HG03565 (cell line): Measurements from ENCODE around the gene SSBP3.

Experiments used
- ATAC-seq: cut with Tn5 transposase; IDR thresholded peaks from one replicate; pipeline ENCODE4 v1.9.1; 2021; ENCODE audit warnings: mild to moderate bottlenecking, moderate library complexity; ENCODE audit not compliant: unreplicated experiment

Gene SSBP3

GRCh38 chr1:54272772-54273091, 133.5 kb downstream of the SSBP3 start:
- no peak for ATAC-seq

- no peak for ATAC-seq
Measured at GRCh38 chr1:54272134-54272533, 134.1 kb downstream of the SSBP3 start.

GRCh38 chr1:54271341-54271740, 134.9 kb downstream of the SSBP3 start:
- ATAC-seq = no peak

GRCh38 chr1:54270543-54270942, 135.7 kb downstream of the SSBP3 start:
- no peak for ATAC-seq

DNA sequence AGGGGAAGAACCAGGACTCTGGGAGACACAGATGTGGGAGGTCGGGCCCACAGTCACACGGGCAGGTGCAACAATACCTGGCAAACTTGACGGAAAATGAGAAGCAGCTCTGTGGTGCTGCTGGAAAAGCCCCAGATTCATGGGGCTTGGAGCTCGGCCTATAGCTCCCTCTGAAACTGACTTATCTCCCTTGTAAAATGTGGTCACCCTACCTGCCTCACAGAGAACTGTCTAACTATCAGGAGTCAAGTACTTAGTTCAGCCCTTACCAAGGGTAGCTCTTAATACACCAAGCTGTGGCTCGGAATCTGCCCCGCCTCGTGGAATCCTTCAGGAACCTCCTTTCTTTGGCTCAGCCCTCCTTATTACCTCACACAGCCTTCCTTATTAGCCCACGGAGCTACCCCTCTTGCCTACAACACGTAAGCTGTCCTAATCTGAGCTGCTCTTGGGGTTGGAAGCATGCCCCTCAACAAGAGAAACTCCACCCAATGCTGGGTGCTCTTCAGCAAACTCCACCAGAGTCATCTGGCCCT, 137.4 kb downstream of the SSBP3 start:
- ATAC-seq = no peak

DNA sequence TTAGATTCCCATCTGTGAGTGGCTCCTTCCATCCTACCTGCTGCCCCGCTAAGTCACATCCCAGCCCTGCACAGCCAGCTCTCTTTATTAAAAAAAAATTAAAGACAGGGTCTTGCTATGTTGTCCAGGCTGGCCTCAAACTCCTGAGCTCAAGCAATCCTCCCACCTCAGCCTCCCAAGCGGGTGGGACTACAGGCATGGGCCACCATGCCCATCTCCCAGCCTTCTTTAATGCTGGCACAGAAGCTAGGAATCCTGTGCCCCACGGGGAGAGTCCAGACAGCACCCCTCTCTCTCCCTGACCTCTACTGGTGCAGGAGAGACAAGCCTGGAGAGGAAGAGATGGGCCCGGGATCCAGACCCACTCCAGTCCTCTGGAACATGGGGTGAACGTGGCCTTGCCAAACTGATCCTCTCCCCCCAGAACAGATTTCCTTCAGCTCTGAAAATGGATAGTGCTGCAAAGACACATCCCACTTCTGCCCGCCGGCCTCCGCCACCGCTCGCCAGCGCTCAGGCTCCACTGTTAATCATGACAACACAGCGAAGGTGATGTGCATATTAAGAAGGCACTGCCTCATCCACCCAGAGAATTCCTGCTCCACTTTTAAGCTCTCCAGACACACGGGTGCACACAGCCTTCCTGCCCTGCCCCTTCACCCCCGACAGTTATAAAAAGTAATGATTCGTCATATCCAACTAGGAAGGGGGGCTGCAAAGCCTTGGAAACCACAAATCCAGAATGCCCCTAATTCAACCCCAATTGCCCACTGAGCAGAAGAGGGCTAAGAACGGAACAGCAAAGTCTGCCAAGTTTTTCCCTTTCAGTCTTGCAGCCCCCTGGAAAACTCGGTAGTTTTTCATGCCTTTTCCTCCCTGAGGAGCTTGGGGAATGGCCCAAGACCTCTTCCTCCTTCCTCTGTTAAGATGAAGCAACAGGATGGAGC, 138.1 kb downstream of the SSBP3 start:
- ATAC-seq = no peak

DNA sequence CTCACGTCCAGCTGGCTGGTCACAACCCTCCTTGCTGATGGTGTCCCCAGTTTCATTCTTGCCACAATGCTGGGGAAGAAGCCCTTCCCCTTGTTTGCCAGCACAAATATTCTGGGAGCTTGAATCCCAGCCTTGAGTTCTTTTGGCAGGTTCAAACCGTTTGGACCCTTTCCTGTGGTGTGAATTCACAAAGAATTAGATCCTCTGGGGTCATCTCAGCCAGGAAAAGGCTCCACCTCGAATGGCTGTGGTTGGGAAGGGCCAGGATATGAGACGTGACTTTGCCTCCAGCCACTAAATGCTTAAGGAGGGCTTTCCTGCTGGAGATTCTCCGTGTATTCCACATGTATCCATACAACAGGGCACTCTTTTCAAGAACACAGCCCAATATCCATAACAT, 139.3 kb downstream of the SSBP3 start:
- ATAC-seq = no peak

DNA sequence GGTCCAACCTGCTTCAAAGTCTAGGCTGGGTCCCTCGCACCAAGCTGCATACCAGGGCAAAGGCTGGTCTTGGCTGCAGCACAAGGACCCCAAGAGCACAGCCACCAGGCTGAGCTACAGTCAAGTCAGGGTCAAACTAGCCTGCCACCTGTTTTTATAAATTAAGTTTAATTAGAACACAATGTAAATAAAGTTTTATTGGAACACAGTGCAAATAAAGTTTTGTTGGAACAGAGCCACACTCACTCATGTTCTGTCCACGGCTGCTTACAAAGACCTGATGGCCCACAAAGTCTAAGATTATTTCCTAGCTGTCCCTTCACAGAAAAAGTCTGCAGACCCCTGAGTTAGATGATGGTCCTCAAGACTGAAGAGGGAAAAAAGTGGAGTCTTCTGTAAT, 140.0 kb downstream of the SSBP3 start:
- no peak for ATAC-seq

DNA sequence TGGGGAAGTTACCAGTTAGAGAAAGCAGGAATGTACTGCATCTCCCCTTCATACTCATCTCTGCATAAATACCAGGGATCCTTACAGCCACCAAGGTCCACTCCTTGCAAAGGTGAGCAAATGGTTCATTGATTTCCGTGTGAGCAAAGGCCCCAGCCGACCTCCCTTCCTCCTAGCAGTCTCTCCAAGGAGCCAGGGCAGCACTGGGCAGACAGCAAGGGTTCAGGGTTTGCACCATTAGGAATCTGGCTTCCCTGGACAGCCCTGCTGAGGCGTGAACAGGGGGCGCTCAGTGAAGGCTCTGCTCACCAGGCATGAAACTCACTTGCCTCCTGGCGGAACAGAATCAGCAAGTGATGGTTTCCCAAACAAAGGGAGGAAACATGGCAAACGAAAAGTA, 140.5 kb downstream of the SSBP3 start:
- ATAC-seq = no peak

DNA sequence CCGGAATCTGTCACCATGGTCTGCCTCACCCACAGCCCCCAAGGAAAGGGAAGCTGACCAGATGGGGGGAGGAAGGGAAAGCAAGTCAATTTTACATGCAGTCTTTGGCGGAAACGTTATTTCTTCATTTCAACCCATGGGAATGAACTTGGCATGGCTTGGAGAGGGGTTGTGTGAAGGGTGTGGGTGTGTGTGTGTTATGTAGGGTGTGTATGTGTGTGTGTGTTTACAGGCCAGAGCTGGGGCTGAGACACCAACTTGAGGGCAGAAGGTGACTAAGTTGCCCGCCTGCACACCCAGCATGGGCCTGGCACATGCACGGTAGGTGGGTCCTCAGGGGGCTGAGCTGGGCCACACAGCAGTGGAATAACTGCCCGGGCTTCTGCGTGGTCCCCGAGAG, 141.1 kb downstream of the SSBP3 start:
- no peak for ATAC-seq

DNA sequence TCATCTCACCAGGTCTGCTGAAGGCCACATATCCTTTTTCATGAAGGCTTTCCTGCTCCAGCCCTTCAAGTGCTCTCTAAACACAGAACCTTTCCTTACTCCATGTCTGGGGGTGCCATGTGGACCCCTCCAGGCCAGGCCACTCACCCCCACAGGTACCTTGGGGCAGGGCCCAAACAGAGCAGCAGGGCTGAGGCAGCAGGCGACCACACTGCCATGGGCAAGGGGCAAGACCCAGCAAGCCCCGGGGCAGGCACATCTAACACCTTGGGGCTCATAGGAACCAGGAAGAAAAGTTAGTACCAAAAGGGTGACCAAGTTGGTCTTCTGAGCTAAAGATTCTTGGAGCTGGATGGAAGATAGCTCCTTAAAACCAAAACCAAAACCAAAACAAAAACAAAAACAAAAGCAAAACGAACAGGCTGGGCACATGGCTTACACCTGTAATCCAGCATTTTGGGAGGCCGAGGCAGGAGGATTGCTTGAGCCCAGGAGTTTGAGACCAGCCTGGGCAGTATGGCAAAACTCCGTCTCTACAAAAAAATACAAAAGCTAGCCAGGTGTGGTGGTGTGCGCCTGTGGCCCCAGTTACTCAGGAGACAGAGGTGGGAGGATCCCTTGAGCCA, 142.5 kb downstream of the SSBP3 start:
- no peak for ATAC-seq

- ATAC-seq = no peak
Measured at GRCh38 chr1:54262244-54262643, 143.9 kb downstream of the SSBP3 start.

GRCh38 chr1:54260810-54261209, 145.4 kb downstream of the SSBP3 start:
- ATAC-seq = no peak

- no peak for ATAC-seq
Measured at GRCh38 chr1:54259546-54260140, 146.6 kb downstream of the SSBP3 start.

- no peak for ATAC-seq
Measured at GRCh38 chr1:54257876-54258275, 148.3 kb downstream of the SSBP3 start.

- ATAC-seq = no peak
Measured at GRCh38 chr1:54257346-54257620, 148.9 kb downstream of the SSBP3 start.

DNA sequence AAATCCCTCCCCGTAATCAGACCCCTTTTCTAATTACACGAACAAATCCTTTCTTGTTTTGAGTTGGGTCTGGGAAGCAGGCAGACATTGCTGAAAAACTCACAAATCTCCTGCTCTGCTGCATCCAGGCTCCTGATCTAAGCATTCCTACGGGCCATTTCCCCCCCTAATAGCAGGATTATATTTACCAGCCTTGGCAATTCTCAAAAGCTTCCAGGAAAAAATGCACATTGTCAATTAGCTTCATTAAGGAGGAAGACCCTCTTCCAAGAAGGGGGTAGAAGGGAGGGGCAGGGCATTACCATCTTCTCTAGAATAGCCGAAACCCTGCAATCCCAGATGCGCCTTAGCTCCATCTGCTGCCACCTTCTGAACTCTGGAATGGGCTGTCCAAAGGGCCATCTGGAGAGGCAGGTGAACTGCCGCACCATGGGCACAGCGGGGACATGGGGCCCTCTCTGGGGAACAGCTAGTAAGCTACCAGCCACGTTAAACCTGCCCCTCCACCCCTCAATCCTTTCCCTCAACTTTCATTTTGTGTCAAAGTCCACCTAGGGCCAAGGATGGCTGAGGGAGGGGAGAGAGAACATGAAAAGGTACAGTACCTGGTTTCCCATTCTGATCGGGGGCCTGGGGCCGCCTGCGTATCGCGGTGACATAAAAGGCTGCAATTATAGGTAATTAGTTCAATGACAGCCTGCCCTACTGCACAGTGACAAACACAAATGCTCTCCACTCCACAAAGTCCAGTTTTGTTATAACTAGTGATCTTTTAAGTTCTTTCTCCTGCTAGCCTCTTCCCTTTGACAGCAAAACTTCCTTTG, 149.5 kb downstream of the SSBP3 start:
- ATAC-seq = no peak

DNA sequence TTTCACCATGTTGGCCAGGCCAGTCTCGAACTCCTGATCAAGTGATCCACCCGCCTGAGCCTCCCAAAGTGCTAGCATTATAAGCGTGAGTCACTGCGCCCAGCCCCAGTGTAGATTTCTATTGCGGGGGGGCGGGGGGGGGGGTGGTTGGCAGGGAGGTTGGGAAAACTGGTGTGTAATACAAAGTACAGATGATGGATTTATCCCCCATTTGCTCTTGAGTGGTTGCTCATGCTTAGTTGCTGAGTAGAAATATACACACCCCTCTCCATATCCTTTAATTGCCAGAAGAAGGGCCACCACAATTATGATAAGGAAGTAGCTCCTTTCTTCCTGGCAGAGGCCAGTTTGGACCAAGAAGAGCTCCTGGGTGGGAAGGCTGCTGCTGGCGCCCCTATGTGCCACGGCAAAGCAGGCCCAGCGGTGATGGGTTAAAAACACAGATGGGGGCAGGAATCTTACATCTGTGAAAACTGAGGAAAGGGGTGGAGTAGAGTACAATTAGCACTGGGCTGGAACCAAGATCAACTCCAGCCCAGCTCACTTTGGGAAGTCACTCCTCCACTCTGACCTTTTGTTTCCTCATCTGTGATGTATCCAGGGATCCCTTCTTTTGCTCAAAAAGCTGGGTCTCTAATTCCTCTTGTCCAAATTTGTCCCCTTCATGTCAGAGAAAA, 151.0 kb downstream of the SSBP3 start:
- no peak for ATAC-seq

- ATAC-seq = no peak
Measured at GRCh38 chr1:54254055-54254454, 152.1 kb downstream of the SSBP3 start.

GRCh38 chr1:54253480-54253879, 152.7 kb downstream of the SSBP3 start:
- ATAC-seq = no peak
